Endothelial cell of umbilical vein (primary cell): Measurements from ENCODE around the gene CCDC116. TPM values are rescaled to one million over a fixed set of nuclear protein-coding genes. Genes with fewer than 3 reads are reported as not detected.

Experiments
- BruUV-seq: library from RNA; stranded (reverse); fragments of 400-500 nt; replicated peaks from 2 replicates; lab custom pipeline; 2021; lab: Mats Ljungman, UMichigan
- CTCF ChIA-PET: fragments of 300-600, 350-600 bp; sonication (Branson Sonifier 250); formaldehyde crosslinking; loops from one replicate; lab custom pipeline; 2021; ENCODE audit warnings: antibody characterized with exemption, inconsistent platforms; lab: Charles Lee
- POLR2A ChIA-PET: fragments of 300-600, 350-600 bp; sonication (Branson Sonifier 250); formaldehyde crosslinking; loops from one replicate; lab custom pipeline; 2021; ENCODE audit warnings: antibody characterized with exemption, inconsistent platforms; lab: Charles Lee
- DNase-seq: peaks from one replicate; pipeline ENCODE4 v3.0.0-alpha.2; 2011; ENCODE audit warnings: low read depth, low spot score
- FAIRE-seq: peaks from 2 replicates; lab custom pipeline; 2011; peaks lifted over from hg19 to GRCh38; lab: Jason Lieb, UNC
- H2AFZ ChIP-seq: 2 replicates; pipeline ENCODE4 v1.6.0; 2012; ENCODE audit warnings: low read depth, low read length, control low read depth, inconsistent platforms
- H3K27ac ChIP-seq: 2 replicates; pipeline ENCODE4 v1.5.1; 2011; ENCODE audit warnings: low read depth, mild to moderate bottlenecking, control low read depth, low read length, moderate library complexity; ENCODE audit not compliant: insufficient read depth
- H3K27me3 ChIP-seq, 2 experiments: 2 replicates each; pipeline versions ENCODE4 v1.6.0 to v1.6.1; 2011; ENCODE audit warnings: low read length in 2 of 2, mixed read lengths in 1 of 2; ENCODE audit not compliant: control insufficient read depth in 2 of 2, insufficient read depth in 2 of 2
- H3K36me3 ChIP-seq, 2 experiments: 2 replicates in 1 of 2; 3 replicates in 1 of 2; pipeline ENCODE4 v1.5.1; 2011; ENCODE audit warnings: low read length in 2 of 2, mild to moderate bottlenecking in 1 of 2, moderate library complexity in 1 of 2; ENCODE audit not compliant: control insufficient read depth in 2 of 2, insufficient read depth in 2 of 2; ENCODE audit errors: extremely low read depth in 1 of 2
- H3K4me1 ChIP-seq: 3 replicates; pipeline ENCODE4 v1.5.1; 2011; ENCODE audit warnings: mild to moderate bottlenecking, low read length; ENCODE audit not compliant: control insufficient read depth, insufficient read depth; ENCODE audit errors: extremely low read depth
- H3K4me2 ChIP-seq: 2 replicates; pipeline ENCODE4 v1.6.1; 2011; ENCODE audit warnings: low read length, control low read depth, mixed read lengths; ENCODE audit not compliant: insufficient read depth
- H3K4me3 ChIP-seq, 3 experiments: fragments of 200-600 bp in 1 of 3; sonication (generic), shearing (Covaris generic) in 1 of 3; replicated peaks in 1 of 3; 2 replicates each; pipeline ENCODE4 v1.5.1; 2011 to 2016; ENCODE audit warnings: control low read depth in 3 of 3, low read length in 3 of 3, mild to moderate bottlenecking in 2 of 3, inconsistent platforms in 1 of 3, low read depth in 1 of 3, moderate library complexity in 1 of 3; ENCODE audit not compliant: insufficient read depth in 1 of 3
- H3K79me2 ChIP-seq: 2 replicates; pipeline ENCODE4 v1.6.0; 2012; ENCODE audit warnings: low read length, inconsistent platforms; ENCODE audit not compliant: control insufficient read depth, insufficient read depth
- H3K9ac ChIP-seq: replicated peaks from 2 replicates; pipeline ENCODE3; 2011; ENCODE audit warnings: low read length, control low read depth; ENCODE audit not compliant: insufficient read depth; ENCODE audit errors: extremely low read depth
- H3K9me1 ChIP-seq: replicated peaks from 3 replicates; pipeline ENCODE4 v1.6.0; 2011; ENCODE audit warnings: mild to moderate bottlenecking, low read length; ENCODE audit not compliant: control insufficient read depth, insufficient read depth; ENCODE audit errors: extremely low read depth
- H3K9me3 ChIP-seq: replicated peaks from 2 replicates; pipeline ENCODE4 v1.5.1; 2012; ENCODE audit warnings: low read length, inconsistent platforms; ENCODE audit not compliant: control insufficient read depth, insufficient read depth
- H4K20me1 ChIP-seq: replicated peaks from 2 replicates; pipeline ENCODE3; 2011; ENCODE audit warnings: mild to moderate bottlenecking, low read length; ENCODE audit not compliant: control insufficient read depth, insufficient read depth; ENCODE audit errors: extremely low read depth
- CTCF ChIP-seq, 2 donors: IDR thresholded peaks; 1 replicate in 1 of 2; 2 replicates in 1 of 2; pipeline ENCODE4 v1.5.1; 2011; ENCODE audit warnings: low read length in 2 of 2, mild to moderate bottlenecking in 2 of 2, moderate library complexity in 2 of 2, control low read depth in 1 of 2, inconsistent platforms in 1 of 2, low read depth in 1 of 2; ENCODE audit not compliant: insufficient read depth in 1 of 2; ENCODE audit errors: extremely low read depth in 1 of 2
- EZH2 ChIP-seq: IDR thresholded peaks from 2 replicates; pipeline ENCODE4 v1.6.1; 2012; ENCODE audit warnings: borderline replicate concordance, low read depth, mild to moderate bottlenecking, moderate library complexity, low read length, inconsistent platforms; ENCODE audit not compliant: severe bottlenecking
- FOS ChIP-seq: IDR thresholded peaks from 2 replicates; pipeline ENCODE4 v1.6.1; 2011; ENCODE audit warnings: mild to moderate bottlenecking, low read length, moderate library complexity, borderline replicate concordance; ENCODE audit not compliant: insufficient read depth
- GATA2 ChIP-seq: IDR thresholded peaks from 2 replicates; pipeline ENCODE4 v1.7.0; 2011; ENCODE audit warnings: low read depth, mild to moderate bottlenecking, moderate library complexity, mixed read lengths, low read length; ENCODE audit not compliant: insufficient read length, insufficient read depth
- JUN ChIP-seq: IDR thresholded peaks from 2 replicates; pipeline ENCODE4 v1.6.1; 2011; ENCODE audit warnings: borderline replicate concordance, low read depth; ENCODE audit not compliant: insufficient read length, insufficient read depth
- MAX ChIP-seq: IDR thresholded peaks from 2 replicates; pipeline ENCODE4 v1.6.1; 2011; ENCODE audit not compliant: insufficient read depth, insufficient read length
- MYC ChIP-seq: IDR thresholded peaks from one replicate; pipeline ENCODE4 v1.6.1; 2011; ENCODE audit warnings: mild to moderate bottlenecking, low read depth, low read length
- POLR2A ChIP-seq: IDR thresholded peaks from 2 replicates; pipeline ENCODE4 v1.6.1; 2012; ENCODE audit warnings: low read depth, mild to moderate bottlenecking, control low read depth, low read length
- POLR2AphosphoS5 ChIP-seq: IDR thresholded peaks from 2 replicates; pipeline ENCODE4 v1.6.1; 2012; ENCODE audit warnings: low read depth, mild to moderate bottlenecking, control low read depth, low read length, moderate library complexity; ENCODE audit not compliant: insufficient read depth
- dilution Hi-C: fragments of 300-500 bp; cut with MboI; formaldehyde crosslinking; loops from one replicate; pipeline ENCODE4 v1.15.0; 2019; ENCODE audit warnings: low sequenced_read_pairs; ENCODE audit not compliant: extremely low pct_ligation_motif_present
- intact Hi-C: fragments of 100-400 bp; cut with micrococcal nuclease; formaldehyde crosslinking; loops from one replicate; pipeline ENCODE4 v1.10.0; 2022
- polyA plus RNA-seq, 4 experiments: library from polyadenylated mRNA; depleted of rRNA in 3 of 4; stranded (reverse) in 3 of 4; unstranded in 1 of 4; fragments of >200 nt; gene quantifications; 2 replicates each; pipeline versions ENCODE4 v1.2.1 to v1.2.3, GENCODE V29; 2011 to 2012; ENCODE audit warnings: missing spikeins in 1 of 4
- total RNA-seq: library from RNA; stranded (reverse); gene quantifications from 2 replicates; pipeline ENCODE4 v1.2.3, GENCODE V29; 2021

CCDC116 gene
- total and polyA plus RNA-seq, 2 donors (not counting 3 experiments of a cell fraction or from before 2014, with no cell fraction given), result 0.21 to 0.33 TPM

GRCh38 chr22:21589396-21589795 lies 43.2 kb upstream of the CCDC116 start:
- Histone ChIP-seq H4K20me1 (peaks cover 14% of the 10 kb centered on the region), H3K9ac (no peak overlapping the region), H3K4me3 (no peak overlapping the region), H3K79me2 (peaks cover 98% of the 10 kb centered on the region), H2AFZ (no peak overlapping the region), H3K27ac (no peak overlapping the region), H3K9me1 (no peaks in the 10 kb centered on the region), H3K36me3 (peaks cover 12 to 28% of the 10 kb centered on the region in 2 experiments), H3K4me1 (no peaks in the 10 kb centered on the region), H3K4me2 (no peak overlapping the region), H3K9me3 (no peaks in the 10 kb centered on the region), H3K27me3 (no peaks in the 10 kb centered on the region)
- BruUV-seq, result no TSS peak
- TF ChIP-seq POLR2AphosphoS5 (no peak), POLR2A (no peak), MAX (no peak), JUN (no peak), FOS (no peak), MYC (no peak), GATA2 (no peak), CTCF (IDR thresholded peaks at IDR 0.05; ENCODE audit: extremely low read depth in 1 of 2, insufficient read depth in 1 of 2, low read depth in 1 of 2, low read length in 2 of 2) (no peak), EZH2 (no peak)
- dilution Hi-C loops (no loop called here), intact Hi-C loops (no loop called here)
- ChIA-PET POLR2A (no interaction called here), CTCF (no interaction called here)
- no peak for DNase-seq
- FAIRE-seq, result no peak
